MM.1S (cell line): ENCODE results near the gene MSTN.
A peak's percentile ranks its signal among the peaks of the same experiment; 100 is the strongest.
"Not testable (repeated sequence)": the region's sequence is repeated elsewhere in the genome, so short reads cannot be mapped to it uniquely, and the experiment has no call there.

ENCODE experiments used
- DNase-seq: peaks from one replicate; pipeline ENCODE4 v3.0.0-alpha.2; 2015
- H2AFZ ChIP-seq: fragments of 300-600 bp; sonication (generic); 2 replicates; pipeline ENCODE4 v1.6.0; 2016; ENCODE audit warnings: antibody characterized with exemption, low read length
- H3F3A ChIP-seq: fragments of 300-600 bp; sonication (generic); 2 replicates; pipeline ENCODE4 v1.6.1; 2016; ENCODE audit warnings: mild to moderate bottlenecking, antibody characterized with exemption, low read length, moderate library complexity, mixed read lengths; ENCODE audit not compliant: insufficient read depth
- H3K27ac ChIP-seq: fragments of 300-600 bp; sonication (generic); 2 replicates; pipeline ENCODE4 v1.5.1; 2016; ENCODE audit warnings: mild to moderate bottlenecking, low read length
- H3K27me3 ChIP-seq: fragments of 300-600 bp; sonication (generic); replicated peaks from 2 replicates; pipeline ENCODE4 v1.6.0; 2016; ENCODE audit warnings: low read length; ENCODE audit not compliant: insufficient read depth
- H3K36me3 ChIP-seq: fragments of 300-600 bp; sonication (generic); replicated peaks from 2 replicates; pipeline ENCODE4 v1.6.1; 2016; ENCODE audit warnings: mild to moderate bottlenecking, low read length, mixed read lengths; ENCODE audit not compliant: insufficient read depth
- H3K4me1 ChIP-seq: fragments of 300-600 bp; sonication (generic); 2 replicates; pipeline ENCODE4 v1.6.1; 2016; ENCODE audit warnings: low read length, mixed read lengths
- H3K4me2 ChIP-seq: fragments of 300-600 bp; sonication (generic); 2 replicates; pipeline ENCODE4 v1.6.0; 2016; ENCODE audit warnings: low read depth, low read length
- H3K4me3 ChIP-seq: fragments of 300-600 bp; sonication (generic); 2 replicates; pipeline ENCODE4 v1.5.1; 2016; ENCODE audit warnings: low read length, mixed read lengths
- H3K79me2 ChIP-seq: fragments of 300-600 bp; sonication (generic); 2 replicates; pipeline ENCODE4 v1.6.1; 2016; ENCODE audit warnings: mixed run types, low read length, mixed read lengths
- H3K9ac ChIP-seq: fragments of 300-600 bp; sonication (generic); 2 replicates; pipeline ENCODE4 v1.6.1; 2016; ENCODE audit warnings: low read length, mixed read lengths
- H3K9me2 ChIP-seq: fragments of 300-600 bp; sonication (generic); replicated peaks from 2 replicates; pipeline ENCODE4 v1.6.1; 2016; ENCODE audit warnings: mild to moderate bottlenecking, low read length, mixed read lengths; ENCODE audit not compliant: insufficient read depth
- H3K9me3 ChIP-seq: fragments of 300-600 bp; sonication (generic); replicated peaks from 2 replicates; pipeline ENCODE4 v1.6.1; 2016; ENCODE audit warnings: mild to moderate bottlenecking, low read length, mixed read lengths; ENCODE audit not compliant: insufficient read depth
- H4K20me1 ChIP-seq: fragments of 300-600 bp; sonication (generic); 2 replicates; pipeline ENCODE4 v1.6.1; 2016; ENCODE audit warnings: mild to moderate bottlenecking, low read length, moderate library complexity, mixed read lengths; ENCODE audit not compliant: insufficient read depth
- CTCF ChIP-seq: fragments of 300-600 bp; sonication (generic); IDR thresholded peaks from 2 replicates; pipeline ENCODE4 v1.5.1; 2016; ENCODE audit warnings: antibody characterized with exemption, low read length, mixed read lengths
- EZH2 ChIP-seq: fragments of 300-600 bp; sonication (generic); optimal IDR thresholded peaks from 2 replicates; pipeline ENCODE3; 2017; ENCODE audit warnings: low read depth, mild to moderate bottlenecking, antibody characterized with exemption, low read length, mixed read lengths
- EZH2phosphoT487 ChIP-seq: fragments of 300-600 bp; sonication (generic); IDR thresholded peaks from 2 replicates; pipeline ENCODE4 v1.6.1; 2018; ENCODE audit warnings: antibody characterized with exemption, low read length

MSTN gene

GRCh38 chr2:190031969-190032618 lies 30.4 kb downstream of the MSTN start:
- Histone ChIP-seq H3K27me3 (no peaks in the 10 kb centered on the region), H3K9me2 (no peaks in the 10 kb centered on the region)

DNA sequence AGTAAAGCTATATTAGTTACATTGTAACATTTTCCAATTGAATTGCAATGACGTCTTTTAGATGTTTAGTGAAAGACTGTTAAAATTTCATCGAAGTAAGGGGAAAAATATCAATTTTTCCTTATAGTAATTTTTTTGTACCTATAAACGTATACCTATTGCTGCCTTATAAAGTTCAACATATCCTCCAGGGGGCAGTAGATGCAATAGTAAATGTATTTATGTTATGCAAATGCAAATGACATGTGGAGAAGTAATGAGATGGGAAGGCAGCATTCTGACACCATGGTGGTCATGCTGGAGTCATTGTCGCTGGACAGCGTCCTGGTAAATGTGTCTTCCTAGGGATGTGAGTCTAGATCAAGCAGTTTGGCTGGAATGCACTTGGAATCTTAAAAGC lies 38.7 kb downstream of the MSTN start:
- no peak overlapping the region for H3K9ac ChIP-seq
- no peak overlapping the region for H3K4me2 ChIP-seq
- no peaks in the 10 kb centered on the region for H3K79me2 ChIP-seq
- no peaks in the 10 kb centered on the region for H4K20me1 ChIP-seq
- H3K9me3 ChIP-seq, result no peaks in the 10 kb centered on the region
- no peak overlapping the region for H3K27ac ChIP-seq
- H3K27me3 ChIP-seq, result no peaks in the 10 kb centered on the region
- H3K4me1 ChIP-seq, result no peaks in the 10 kb centered on the region
- no peaks in the 10 kb centered on the region for H3K9me2 ChIP-seq
- TF ChIP-seq EZH2phosphoT487 (no peak), CTCF (peak; percentile 57), EZH2 (no peak)
- peak; percentile 63 for DNase-seq
- no peak overlapping the region for H2AFZ ChIP-seq
- no peaks in the 10 kb centered on the region for H3K36me3 ChIP-seq
- H3F3A ChIP-seq, result no peaks in the 10 kb centered on the region
- H3K4me3 ChIP-seq, result no peak overlapping the region

More at GRCh38 chr2:190031969-190032618, 30.4 kb downstream of the MSTN start:
- TF ChIP-seq EZH2, result no peak
- H2AFZ ChIP-seq, result no peak overlapping the region
- no peaks in the 10 kb centered on the region for H3K4me1 ChIP-seq
- DNase-seq, result no peak
- H3F3A ChIP-seq, result no peaks in the 10 kb centered on the region
- no peak overlapping the region for H3K4me2 ChIP-seq
- no peaks in the 10 kb centered on the region for H4K20me1 ChIP-seq
- H3K36me3 ChIP-seq, result no peaks in the 10 kb centered on the region
- no peaks in the 10 kb centered on the region for H3K9me3 ChIP-seq
- no peak overlapping the region for H3K9ac ChIP-seq
- H3K79me2 ChIP-seq, result no peaks in the 10 kb centered on the region
- no peak overlapping the region for H3K27ac ChIP-seq
- H3K4me3 ChIP-seq, result no peak overlapping the region

GRCh38 chr2:190020720-190021119 lies 41.8 kb downstream of the MSTN start:
- no peaks in the 10 kb centered on the region for H3K27me3 ChIP-seq
- H3K79me2 ChIP-seq, result no peaks in the 10 kb centered on the region
- no peak overlapping the region for H3K4me3 ChIP-seq
- H3K9ac ChIP-seq, result no peak overlapping the region
- H4K20me1 ChIP-seq, result no peaks in the 10 kb centered on the region
- H3K4me2 ChIP-seq, result no peak overlapping the region
- H3F3A ChIP-seq, result no peaks in the 10 kb centered on the region
- no peaks in the 10 kb centered on the region for H3K9me2 ChIP-seq
- no peaks in the 10 kb centered on the region for H3K4me1 ChIP-seq
- no peak for DNase-seq
- H3K27ac ChIP-seq, result no peak overlapping the region
- no peak overlapping the region for H2AFZ ChIP-seq
- H3K36me3 ChIP-seq, result no peaks in the 10 kb centered on the region
- no peaks in the 10 kb centered on the region for H3K9me3 ChIP-seq
- TF ChIP-seq EZH2, result no peak
- no peak for TF ChIP-seq EZH2phosphoT487
- no peak for TF ChIP-seq CTCF

GRCh38 chr2:190017837-190018236 lies 44.7 kb downstream of the MSTN start:
- DNase-seq, result no peak
- TF ChIP-seq EZH2phosphoT487 (no peak), CTCF (no peak), EZH2 (no peak)
- Histone ChIP-seq H3K36me3 (no peaks in the 10 kb centered on the region), H3K4me3 (no peak overlapping the region), H4K20me1 (no peaks in the 10 kb centered on the region), H3K27me3 (no peaks in the 10 kb centered on the region), H3K4me1 (no peaks in the 10 kb centered on the region), H3K9me2 (no peaks in the 10 kb centered on the region), H2AFZ (no peak overlapping the region), H3K4me2 (no peak overlapping the region), H3K79me2 (no peaks in the 10 kb centered on the region), H3K9me3 (no peaks in the 10 kb centered on the region), H3F3A (no peaks in the 10 kb centered on the region), H3K9ac (no peak overlapping the region), H3K27ac (no peak overlapping the region)

GRCh38 chr2:190015969-190016368 lies 46.6 kb downstream of the MSTN start:
- not testable (repeated sequence) for H3K4me2 ChIP-seq, H3K4me1 ChIP-seq, H3K9me2 ChIP-seq, H2AFZ ChIP-seq, H3K36me3 ChIP-seq, H3K9me3 ChIP-seq, H3K4me3 ChIP-seq, H3K27ac ChIP-seq, H4K20me1 ChIP-seq, H3K79me2 ChIP-seq, DNase-seq, H3K9ac ChIP-seq, H3F3A ChIP-seq, H3K27me3 ChIP-seq
